ENCODE results near the gene VPS9D1. TPM values are rescaled to one million over a fixed set of nuclear protein-coding genes. Genes with fewer than 3 reads are reported as not detected.
A peak's percentile ranks its signal among the peaks of the same experiment; 100 is the strongest.

The VPS9D1 gene
- total RNA-seq, 1 experiment from 2014 or later, result 12.0 TPM

GRCh38 chr16:89733322-89733721 lies 12.6 kb upstream of the VPS9D1 start:
- DNase-seq (ENCODE audit: low spot score), result no peak

DNA sequence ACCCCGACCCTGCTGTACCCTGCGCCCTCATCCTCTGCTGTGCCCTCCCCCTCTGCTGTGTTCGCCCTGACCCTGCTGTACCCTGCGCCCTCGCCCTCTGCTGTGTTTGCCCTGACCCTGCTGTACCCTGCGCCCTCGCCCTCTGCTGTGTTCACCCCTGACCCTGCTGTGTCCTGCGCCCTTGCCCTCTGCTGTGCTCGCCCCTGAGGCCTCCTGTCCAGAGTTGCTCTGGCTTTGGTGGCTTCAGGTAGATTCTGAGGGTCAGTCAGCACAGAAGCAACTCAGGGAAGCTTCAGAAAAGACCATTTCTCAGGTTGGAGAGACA lies 12.2 kb upstream of the VPS9D1 start:
- no peak for DNase-seq (ENCODE audit: low spot score)

DNA sequence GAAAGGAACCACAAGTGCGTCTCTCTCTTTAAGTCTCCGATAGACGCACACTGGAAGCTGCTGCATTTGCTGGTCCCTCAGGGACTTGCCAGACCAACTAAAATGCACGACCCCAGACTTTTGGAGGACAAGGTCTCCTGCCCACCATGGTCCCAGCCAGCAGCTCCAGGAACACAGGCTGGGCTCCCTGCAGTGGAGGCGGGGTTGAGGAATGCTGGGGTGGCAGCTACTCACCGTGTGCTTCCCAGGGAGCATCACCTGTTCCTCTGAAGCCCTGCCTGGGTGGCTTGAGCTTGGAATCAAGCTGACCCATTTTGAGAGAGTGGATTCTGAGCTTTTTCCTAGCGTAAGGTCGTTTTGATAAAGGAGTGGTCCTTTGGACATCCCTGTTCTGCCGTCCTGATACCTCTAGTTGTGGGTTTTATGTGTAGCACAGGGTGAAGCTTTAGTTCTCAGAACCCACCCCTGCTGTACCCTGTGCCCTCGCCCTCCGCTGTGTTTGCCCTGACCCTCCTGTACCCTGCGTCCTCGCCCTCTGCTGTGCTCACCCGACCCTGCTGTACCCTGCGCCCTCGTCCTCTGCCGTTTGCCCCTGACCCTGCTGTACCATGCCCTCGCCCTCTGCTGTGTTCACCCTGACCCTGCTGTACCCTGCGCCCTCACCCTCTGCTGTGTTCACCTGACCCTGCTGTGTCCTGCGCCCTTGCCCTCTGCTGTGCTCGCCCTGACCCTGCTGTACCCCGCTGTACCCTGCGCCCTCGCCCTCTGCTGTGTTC lies 11.6 kb upstream of the VPS9D1 start:
- DNase-seq (ENCODE audit: low spot score), result no peak

GRCh38 chr16:89730610-89731234 lies 10.0 kb upstream of the VPS9D1 start:
- DNase-seq (ENCODE audit: low spot score), result no peak

GRCh38 chr16:89729863-89730593 lies 9.3 kb upstream of the VPS9D1 start:
- DNase-seq (ENCODE audit: low spot score), result no peak

DNA sequence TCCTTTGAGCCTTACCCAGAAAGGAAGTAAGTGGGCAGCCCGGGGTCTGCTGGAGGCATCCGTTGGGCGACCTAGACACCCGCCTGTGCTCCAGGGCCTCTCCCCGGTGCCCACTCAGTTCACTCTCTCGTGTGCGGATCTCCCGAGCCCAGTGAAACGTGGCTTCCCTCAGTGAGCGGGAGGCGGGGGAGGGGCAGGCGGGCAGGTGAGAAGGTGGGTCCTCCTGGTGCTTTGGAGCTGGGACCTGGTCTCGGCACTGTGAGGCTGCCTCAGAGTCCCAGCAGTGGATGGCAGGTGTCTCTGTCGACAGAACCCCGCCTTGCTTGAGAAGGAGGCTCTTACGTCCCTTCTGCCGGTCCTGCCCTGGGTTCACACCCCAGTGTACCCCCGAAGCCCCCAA lies 8.6 kb upstream of the VPS9D1 start:
- no peak for DNase-seq (ENCODE audit: low spot score)

- peak; percentile 64 for DNase-seq (ENCODE audit: low spot score)
These were observed 6.9 kb upstream of the VPS9D1 start for GRCh38 chr16:89727406-89728120.

- no peak for DNase-seq (ENCODE audit: low spot score)
These were observed 2.9 kb upstream of the VPS9D1 start for GRCh38 chr16:89723279-89724250.

DNA sequence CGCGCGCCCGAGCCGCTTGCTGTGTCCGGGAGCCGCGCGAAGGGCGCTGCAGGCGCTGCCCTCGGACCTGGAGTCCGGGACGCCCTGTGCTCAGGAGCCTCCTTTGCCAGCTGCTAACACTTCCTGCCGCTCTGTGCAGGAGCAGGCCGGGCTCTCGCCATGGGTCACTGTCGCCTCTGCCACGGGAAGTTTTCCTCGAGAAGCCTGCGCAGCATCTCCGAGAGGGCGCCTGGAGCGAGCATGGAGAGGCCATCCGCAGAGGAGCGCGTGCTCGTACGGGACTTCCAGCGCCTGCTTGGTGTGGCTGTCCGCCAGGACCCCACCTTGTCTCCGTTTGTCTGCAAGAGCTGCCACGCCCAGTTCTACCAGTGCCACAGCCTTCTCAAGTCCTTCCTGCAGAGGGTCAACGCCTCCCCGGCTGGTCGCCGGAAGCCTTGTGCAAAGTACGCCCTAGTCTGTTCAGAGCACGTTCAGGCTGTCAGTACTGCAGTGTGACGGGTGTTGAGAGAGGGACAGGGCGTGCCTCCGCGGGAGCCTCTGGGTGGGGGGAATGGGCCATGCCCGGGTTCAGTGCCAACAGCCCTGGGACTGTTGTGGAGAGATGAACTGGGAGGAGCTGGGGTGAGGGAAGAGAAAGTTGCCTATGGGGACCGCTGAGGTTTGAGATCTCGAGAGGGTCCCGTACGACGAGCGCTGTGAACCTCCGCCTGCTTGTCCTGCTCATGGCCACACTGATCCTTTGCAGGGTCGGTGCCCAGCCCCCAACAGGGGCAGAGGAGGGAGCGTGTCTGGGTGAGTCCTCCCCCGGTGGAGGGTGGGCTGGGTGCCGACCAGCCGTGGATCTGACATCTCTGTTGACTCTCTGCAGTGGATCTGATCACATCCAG lies 1.9 kb upstream of the VPS9D1 start:
- DNase-seq (ENCODE audit: low spot score), result peak; percentile 74

DNA sequence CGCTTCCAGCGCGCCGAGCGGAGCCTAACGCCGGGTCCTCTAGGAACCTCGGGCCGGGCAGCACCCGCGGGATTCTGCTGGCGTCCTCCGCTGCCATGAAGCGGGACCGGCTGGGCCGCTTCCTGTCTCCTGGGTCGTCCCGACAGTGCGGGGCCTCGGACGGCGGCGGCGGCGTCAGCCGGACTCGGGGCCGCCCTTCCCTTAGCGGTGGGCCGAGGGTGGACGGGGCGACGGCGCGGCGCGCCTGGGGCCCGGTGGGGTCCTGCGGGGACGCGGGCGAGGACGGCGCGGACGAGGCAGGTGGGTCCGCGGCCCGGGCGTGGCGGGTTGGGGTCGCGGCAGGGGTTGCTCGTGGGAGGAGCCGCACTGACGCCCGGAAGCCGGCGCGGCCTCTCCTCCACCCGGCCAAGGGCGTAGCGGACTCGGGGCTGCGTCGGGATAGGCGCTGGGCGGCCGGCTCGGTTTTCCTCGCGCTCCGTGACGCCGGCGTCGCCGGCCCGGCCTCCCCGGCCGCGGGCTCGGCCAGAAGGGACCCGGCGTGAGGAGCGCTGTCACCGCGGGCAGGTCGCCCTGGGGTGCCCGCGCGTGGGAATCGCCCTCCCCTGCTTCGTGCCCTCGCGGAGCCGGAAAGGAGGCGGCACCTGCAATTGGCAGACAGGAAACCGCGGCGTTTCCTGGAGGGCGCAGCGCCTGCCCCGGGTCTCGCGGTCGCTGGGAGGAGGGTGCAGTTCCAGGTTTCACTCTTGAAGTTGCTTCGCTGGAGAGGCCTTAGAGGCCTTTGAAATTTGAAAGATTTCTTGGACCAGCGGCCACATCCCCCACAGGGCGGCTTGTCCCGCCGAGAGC lies 1.1 kb upstream of the VPS9D1 start:
- peak; percentile 46 for DNase-seq (ENCODE audit: low spot score)

DNA sequence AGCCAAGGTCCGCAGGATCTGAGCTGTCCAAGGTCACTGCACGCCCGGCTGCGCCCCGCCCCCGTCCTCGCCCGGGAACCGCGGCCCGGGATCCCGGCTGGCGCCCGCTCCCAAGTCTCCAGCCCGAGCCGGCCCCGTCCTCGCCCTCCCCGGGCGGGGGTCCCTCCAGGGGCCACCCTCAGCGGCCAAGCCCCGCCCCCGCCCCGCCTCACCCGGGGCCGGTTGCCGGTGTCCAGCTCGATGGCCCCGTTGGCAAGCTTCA lies 216 bp downstream of the VPS9D1 start:
- DNase-seq (ENCODE audit: low spot score), result no peak

DNA sequence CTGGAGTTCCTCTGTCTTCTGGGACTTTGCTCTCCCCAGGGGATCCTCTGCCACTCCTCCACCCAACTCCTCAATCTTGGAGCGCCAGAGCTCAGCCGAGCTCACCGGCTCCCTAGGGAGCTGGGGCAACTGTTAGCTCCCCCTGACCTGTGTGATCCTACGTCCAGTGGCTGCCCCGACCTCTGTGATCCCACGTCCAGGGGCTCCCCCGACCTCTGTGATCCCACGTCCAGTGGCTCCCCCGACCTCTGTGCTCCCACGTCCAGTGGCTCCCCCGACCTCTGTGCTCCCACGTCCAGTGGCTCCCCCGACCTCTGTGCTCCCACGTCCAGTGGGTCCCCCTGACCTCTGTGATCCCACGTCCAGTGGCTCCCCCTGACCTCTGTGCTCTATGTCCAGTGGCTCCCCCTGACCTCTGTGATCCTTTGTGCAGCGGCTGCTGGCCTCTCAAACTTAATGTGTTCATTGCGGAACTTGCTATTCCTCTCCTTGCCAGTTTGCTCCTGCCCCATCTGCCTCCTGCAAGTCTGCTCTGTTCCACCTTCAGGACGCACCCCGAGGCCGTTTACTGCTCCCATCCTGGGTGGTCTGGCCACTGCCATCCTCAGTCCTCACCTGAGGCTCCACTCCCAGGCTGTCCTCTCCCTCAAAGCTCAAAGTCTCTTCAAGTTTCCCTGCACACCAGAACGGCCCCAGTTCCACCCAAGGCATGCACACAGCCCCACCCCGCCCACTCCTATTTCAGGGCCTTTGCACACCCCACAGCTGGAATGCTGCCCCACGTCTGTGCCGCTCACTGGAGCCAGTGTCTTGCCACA lies 2.8 kb downstream of the VPS9D1 start:
- no peak for DNase-seq (ENCODE audit: low spot score)

DNA sequence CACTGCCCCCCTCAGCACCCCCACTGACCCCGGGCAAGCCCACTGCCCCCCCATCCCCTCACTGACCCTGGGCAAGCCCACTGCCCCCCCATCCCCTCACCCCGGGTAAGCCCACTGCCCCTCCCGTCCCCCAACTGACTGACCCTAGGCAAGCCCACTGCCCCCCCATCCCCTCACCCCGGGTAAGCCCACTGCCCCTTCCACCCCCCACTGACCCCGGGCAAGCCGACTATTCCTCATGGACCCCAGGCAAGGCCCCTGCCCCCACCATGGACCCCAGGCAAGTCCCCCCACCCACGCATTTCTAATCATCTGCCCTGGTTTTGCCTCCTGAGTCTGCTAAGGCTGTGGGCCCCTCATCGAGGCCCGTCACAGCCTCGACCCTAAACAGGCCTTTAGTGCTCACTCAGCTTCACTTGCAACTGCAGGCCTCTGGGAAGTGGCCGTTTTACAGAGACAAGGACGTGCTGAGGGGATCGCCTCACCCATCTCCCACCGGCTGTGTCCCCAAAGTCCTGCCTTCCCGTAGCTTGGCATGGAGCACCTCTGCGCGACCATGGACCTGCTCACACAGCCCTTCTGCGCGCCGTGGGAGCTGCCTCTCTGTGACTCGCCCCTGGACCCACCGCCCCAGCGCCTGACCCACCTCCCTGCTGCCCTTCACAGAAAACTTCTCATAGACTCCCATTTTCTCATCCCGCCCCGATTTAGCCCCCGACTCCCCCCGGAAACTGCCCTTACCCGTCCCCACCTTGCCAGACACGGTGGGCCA lies 3.6 kb downstream of the VPS9D1 start:
- DNase-seq (ENCODE audit: low spot score), result no peak

GRCh38 chr16:89716493-89716892 lies 4.2 kb downstream of the VPS9D1 start:
- no peak for DNase-seq (ENCODE audit: low spot score)

DNA sequence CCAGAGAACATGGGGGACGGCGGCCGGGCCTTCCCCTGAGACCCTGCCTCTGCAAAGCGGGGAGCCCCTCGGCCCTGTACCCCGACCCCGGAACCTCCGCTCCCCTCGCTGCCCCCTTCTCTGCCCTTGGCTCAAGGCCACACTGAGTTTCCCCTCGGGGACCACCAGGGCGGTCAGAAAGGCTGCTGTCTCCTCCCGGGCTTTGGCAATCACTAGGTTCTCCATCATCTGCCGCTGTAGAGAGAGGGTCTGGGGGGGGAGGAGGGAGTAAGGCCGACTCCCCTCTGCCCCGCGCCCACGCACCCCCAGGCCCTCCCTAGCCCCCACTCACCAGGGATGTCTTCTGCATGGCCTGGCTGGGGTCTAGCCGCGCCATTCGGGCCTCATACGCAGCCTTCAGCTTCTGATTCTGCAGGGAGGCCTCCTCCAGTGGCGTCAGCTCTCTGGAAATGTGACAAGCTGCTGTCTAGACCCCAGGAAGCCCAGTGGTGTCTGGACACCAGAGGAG lies 8.4 kb downstream of the VPS9D1 start:
- DNase-seq (ENCODE audit: low spot score), result no peak

- no peak for DNase-seq (ENCODE audit: low spot score)
These were observed 9.0 kb downstream of the VPS9D1 start for GRCh38 chr16:89711601-89712273.
